Measurements from ENCODE around the gene FAF2.

DNA sequence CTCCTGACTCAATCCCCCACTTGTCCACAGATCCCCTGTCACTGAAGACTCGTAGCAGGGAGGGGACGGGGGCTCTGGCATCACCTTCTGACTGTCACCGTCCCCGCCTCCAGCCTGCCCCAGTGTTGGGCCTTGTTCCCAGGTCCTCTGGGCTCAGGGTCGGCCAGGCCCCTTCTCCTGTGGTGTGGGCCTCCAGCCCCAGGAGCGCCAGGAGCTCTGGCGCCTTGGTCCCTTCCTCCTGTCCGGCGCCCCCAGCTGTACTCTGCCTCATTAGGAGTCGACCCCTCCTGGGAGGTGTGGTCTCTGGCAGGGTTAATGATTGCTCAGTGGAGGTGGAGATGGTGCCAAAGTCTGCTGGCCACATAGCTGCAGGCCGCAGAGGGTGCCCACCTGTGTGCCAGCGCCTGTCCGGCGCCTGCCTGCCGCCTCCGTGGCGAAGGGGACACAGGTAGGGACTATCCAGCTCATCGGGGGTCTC is 100.8 kb downstream of the FAF2 start, which contains the start of gene CDHR2:
- TF ChIP-seq, protein P1, sequence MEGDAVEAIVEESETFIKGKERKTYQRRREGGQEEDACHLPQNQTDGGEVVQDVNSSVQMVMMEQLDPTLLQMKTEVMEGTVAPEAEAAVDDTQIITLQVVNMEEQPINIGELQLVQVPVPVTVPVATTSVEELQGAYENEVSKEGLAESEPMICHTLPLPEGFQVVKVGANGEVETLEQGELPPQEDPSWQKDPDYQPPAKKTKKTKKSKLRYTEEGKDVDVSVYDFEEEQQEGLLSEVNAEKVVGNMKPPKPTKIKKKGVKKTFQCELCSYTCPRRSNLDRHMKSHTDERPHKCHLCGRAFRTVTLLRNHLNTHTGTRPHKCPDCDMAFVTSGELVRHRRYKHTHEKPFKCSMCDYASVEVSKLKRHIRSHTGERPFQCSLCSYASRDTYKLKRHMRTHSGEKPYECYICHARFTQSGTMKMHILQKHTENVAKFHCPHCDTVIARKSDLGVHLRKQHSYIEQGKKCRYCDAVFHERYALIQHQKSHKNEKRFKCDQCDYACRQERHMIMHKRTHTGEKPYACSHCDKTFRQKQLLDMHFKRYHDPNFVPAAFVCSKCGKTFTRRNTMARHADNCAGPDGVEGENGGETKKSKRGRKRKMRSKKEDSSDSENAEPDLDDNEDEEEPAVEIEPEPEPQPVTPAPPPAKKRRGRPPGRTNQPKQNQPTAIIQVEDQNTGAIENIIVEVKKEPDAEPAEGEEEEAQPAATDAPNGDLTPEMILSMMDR (IDR thresholded peaks at IDR 0.05; ENCODE audit: borderline replicate concordance, extremely low read depth, low read length, poor library complexity, severe bottlenecking): no peak
- no peak for TF ChIP-seq EZH2 (IDR thresholded peaks at IDR 0.05; ENCODE audit: borderline replicate concordance, low read depth, low read length, severe bottlenecking)
